HG03442 (cell line): ENCODE data around the gene RAB3B.
"Not testable (repeated sequence)": the region's sequence is repeated elsewhere in the genome, so short reads cannot be mapped to it uniquely, and the experiment has no call there.

Source experiments
- ATAC-seq: cut with Tn5 transposase; IDR thresholded peaks from one replicate; pipeline ENCODE4 v1.9.1; 2021; ENCODE audit warnings: mild to moderate bottlenecking, moderate library complexity; ENCODE audit not compliant: unreplicated experiment

The RAB3B gene

DNA sequence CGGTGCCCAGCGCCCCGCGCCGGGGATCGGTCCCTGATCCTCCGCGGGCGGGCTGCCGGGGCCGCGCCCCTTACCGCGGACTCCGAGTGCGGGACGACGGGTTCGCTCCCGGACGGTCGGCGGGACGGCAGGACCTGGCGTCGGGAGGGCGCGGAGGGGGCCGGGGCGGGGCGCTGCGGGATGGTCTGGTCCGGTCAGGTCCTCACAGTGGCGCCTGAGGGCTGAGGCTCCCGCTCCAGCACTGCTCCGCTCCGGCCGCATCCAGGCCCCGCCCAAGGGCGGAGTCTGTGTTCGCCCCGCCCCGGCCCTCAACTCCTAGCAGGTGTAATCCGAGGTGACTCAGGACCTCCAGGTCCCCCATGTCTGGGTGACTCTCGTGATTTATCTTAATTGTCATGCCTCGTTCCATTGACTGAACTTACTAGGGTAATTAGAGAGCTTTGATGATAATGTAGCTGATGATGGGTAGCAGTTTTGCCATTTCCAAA is at the start of gene RAB3B:
TSS of gene RAB3B (minus strand) at position 223 of the 488 bp plus-strand sequence. CDS start 13,583 bp downstream, outside the sequence.
- ATAC-seq, result peak; percentile 71

GRCh38 chr1:52037909-52038308 is 47.4 kb upstream of the RAB3B start:
- ATAC-seq, result no peak

GRCh38 chr1:52037402-52037814 is 46.9 kb upstream of the RAB3B start:
- no peak for ATAC-seq

DNA sequence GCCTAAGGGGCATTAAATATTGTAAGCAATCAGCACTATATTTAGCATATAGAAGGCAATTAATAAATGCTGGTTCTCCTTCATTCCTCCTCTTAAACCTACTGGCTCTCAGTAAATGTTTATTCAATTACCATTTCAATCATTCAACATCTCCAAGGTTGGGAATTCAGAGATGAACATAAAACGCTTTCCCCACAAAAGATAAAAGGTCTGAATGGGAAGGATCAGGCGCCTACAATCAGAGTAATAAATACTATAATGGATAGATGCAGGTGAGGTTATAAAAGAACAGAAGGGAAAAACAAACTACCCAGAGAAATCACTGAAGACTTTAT is 43.5 kb upstream of the RAB3B start:
- ATAC-seq, result no peak

- ATAC-seq, result peak; percentile 86
Measured at GRCh38 chr1:52033190-52034049, 42.9 kb upstream of the RAB3B start, which contains the start of gene KTI12. TSS of gene KTI12 (minus strand) at chr1:52033810. CDS start at chr1:52033761, 49 bp downstream.

GRCh38 chr1:52032785-52033131 is 42.3 kb upstream of the RAB3B start:
- peak; percentile 27 for ATAC-seq

GRCh38 chr1:52032124-52032784 is 41.8 kb upstream of the RAB3B start:
- peak; percentile 32 for ATAC-seq

DNA sequence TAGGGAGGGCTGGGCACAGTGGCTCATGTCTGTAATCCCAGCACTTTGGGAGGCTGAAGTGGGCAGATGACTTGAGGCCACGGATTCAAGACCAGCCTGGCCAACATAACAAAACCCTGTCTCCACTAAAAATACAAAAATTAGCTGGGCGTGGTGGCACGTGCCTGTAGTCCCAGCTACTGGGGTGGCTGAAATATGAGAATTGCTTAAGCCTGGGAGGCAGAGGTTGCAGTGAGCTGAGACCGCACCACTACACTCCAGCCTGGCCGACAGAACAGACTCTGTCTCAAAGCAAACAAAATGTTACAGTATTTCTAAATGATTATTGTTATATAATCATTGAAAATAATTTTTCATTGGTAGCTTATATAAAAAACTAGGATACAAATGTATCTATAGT is 38.3 kb upstream of the RAB3B start:
- ATAC-seq, result not testable (repeated sequence)

GRCh38 chr1:52028328-52028727 is 37.8 kb upstream of the RAB3B start:
- ATAC-seq, result no peak

GRCh38 chr1:52026278-52026677 is 35.8 kb upstream of the RAB3B start:
- ATAC-seq, result no peak

- ATAC-seq, result no peak
Measured at GRCh38 chr1:52022133-52022532, 31.6 kb upstream of the RAB3B start.

GRCh38 chr1:52008071-52008809 is 17.7 kb upstream of the RAB3B start:
- no peak for ATAC-seq

DNA sequence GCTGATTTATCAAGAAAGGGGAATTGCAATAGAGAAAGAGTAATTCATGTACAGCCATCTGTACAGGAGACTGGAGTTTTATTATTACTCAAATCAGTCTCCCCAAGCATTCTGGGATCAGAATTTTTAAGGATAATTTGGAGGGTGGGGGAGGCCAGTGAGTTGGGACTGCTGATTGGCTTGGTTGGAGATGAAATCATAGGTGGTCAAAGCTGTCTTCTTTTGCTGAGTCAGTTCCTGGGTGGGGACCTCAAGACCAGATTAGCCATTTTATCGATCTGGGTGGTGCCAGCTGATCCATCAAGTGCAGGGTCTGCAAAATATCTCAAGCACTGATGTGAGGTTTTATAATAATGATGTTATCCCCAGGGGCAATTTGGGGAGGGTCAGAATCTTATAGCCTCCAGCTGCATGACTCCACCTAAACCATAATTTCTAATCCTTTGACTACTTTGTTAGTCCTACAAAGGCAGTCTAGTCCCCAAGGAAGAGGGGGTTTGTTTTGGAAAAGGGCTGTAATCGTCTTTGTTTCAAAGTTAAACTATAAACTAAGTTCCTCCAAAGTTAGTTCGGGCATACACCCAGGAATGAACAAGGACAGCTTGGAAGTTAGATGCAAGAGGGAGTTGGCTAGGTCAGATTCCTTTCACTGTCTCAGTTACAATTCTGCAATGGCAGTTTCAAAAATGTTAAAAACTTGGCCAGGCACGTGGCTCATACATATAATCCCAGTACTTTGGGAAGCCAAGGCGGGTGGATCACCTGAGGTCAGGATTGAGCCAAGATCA is 16.9 kb upstream of the RAB3B start:
- ATAC-seq, result no peak

DNA sequence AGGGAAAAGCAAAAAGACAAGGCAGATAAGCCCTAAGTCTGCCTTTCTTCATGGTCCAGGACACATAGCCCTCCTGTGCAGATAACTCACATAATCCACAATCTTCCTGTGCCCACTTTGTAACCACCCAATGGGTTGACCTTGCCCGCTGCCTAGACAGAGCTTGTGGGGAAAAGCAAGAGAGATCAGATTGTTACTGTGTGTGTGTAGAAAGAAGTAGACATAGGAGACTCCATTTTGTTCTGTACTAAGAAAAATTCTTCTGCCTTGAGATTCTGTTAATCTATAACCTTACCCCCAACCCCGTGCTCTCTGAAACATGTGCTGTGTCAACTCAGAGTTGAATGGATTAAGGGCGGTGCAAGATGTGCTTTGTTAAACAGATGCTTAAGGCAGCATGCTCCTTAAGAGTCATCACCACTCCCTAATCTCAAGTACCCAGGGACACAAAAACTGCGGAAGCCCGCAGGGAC is 15.6 kb upstream of the RAB3B start:
- ATAC-seq, result not testable (repeated sequence)

DNA sequence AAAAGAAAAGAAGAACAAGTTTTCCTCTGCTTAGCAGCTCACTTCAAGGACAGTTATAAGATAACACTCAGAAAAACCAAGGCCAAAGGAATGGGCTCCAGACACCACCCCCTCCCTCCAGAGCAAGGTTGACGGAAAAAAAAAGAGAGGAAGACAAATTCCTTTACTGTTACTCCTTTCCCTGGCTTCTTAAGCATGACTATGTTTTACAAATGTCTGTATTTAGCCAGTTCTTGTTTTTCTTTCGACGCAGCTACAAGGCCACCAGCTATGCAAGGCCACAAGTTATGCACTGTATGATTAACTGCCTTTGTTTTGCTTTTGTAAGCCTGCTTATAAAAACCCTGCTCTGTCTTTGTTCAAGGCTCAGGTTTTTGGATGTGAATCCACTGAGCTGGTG is 15.0 kb upstream of the RAB3B start:
- ATAC-seq, result not testable (repeated sequence)

GRCh38 chr1:52003877-52004276 is 13.4 kb upstream of the RAB3B start:
- ATAC-seq, result no peak

DNA sequence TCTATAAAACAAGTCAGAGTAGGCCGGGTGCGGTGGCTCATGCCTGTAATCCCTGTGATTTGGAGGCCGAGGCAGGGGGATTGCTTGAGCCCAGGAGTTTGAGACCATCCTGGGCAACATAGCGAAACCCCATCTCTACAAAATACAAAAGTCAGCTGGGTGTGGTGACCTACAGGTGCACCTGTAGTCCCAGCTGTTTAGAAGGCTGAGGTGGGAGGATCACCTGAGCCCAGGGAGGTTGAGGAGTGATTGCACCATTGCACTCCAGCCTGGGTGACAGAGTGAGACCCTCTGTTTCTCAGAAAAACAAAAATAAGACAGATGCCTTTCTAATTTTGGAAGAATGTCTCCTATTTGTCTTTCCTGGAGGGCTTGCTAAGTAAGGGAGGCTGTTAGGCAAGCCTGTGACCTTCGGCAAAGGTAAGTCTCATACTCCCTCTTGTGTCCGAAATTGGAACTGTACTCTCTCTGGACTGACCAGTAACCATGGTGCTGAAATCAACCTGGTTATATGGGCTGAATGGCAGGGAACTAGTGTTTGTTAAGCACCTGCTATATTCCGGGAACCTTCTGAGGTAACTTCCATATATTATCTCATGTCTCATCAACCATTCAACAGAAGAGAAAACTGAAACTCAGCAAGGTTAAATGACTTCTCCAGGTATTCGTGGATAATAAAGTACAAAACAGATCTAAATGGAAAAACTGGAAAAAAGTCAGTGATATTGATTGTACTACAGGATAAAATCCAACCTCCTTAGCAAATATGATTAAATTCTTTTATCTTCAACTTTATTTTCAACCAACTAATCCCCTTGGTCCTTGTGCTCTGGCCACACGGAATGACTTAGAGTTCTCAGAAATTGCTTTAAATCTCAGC is 11.8 kb upstream of the RAB3B start:
- peak; percentile 74 for ATAC-seq

DNA sequence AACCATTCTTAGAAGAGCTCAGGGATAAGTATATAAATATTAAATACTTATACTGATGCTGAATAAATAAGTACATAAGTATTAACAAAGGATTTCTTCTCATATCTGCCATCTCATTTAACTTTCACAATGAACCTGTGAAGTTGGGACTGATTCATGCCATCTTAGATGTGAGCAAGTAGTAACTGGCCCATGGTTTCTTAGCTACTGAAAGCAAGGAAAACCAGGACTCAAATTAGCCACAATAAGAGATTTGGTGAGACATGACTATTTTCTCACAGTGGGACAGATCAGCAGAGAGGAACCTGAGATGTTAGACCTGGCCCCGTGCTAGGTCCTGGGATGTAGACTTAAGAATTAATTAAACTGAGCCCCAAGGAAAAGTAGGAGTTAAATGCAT is 8.2 kb upstream of the RAB3B start:
- ATAC-seq, result no peak

GRCh38 chr1:51997974-51998382 is 7.5 kb upstream of the RAB3B start:
- no peak for ATAC-seq
